OCI-LY7 (cell line): Measurements from ENCODE around the gene LRRC75A. TPM values are rescaled to one million over a fixed set of nuclear protein-coding genes. Genes with fewer than 3 reads are reported as not detected.

Experiments
- BruUV-seq: library from RNA; stranded (reverse); fragments of 400-500 nt; replicated peaks from 2 replicates; lab custom pipeline; 2021; lab: Mats Ljungman, UMichigan
- CTCF ChIA-PET: fragments of 300-600 bp; sonication (Branson Sonifier 250); formaldehyde crosslinking; loops from one replicate; lab custom pipeline; 2022; ENCODE audit warnings: antibody characterized with exemption; ENCODE audit not compliant: unreplicated experiment; lab: Charles Lee
- POLR2A ChIA-PET: fragments of 300-600 bp; sonication (Branson Sonifier 250); formaldehyde crosslinking; loops from one replicate; lab custom pipeline; 2022; ENCODE audit warnings: antibody characterized with exemption; lab: Charles Lee
- DNase-seq: peaks from one replicate; pipeline ENCODE4 v3.0.0-alpha.2; 2015; ENCODE audit warnings: low spot score
- H2AFZ ChIP-seq: fragments of 200-600 bp; sonication (generic), shearing (Covaris generic); 2 replicates; pipeline ENCODE4 v1.6.1; 2014; ENCODE audit warnings: mild to moderate bottlenecking, antibody characterized with exemption, low read length, moderate library complexity
- H3K27ac ChIP-seq: fragments of 200-600 bp; sonication (generic); 2 replicates; pipeline ENCODE4 v1.5.1; 2014; ENCODE audit warnings: mixed run types, low read depth, mild to moderate bottlenecking, moderate library complexity, low read length, inconsistent platforms; ENCODE audit not compliant: poor library complexity, severe bottlenecking
- H3K36me3 ChIP-seq: fragments of 200-600 bp; sonication (generic); 2 replicates; pipeline ENCODE4 v1.6.1; 2014; ENCODE audit warnings: mild to moderate bottlenecking, antibody characterized with exemption, low read length, moderate library complexity, mixed read lengths; ENCODE audit not compliant: insufficient read depth
- H3K4me1 ChIP-seq: fragments of 200-600 bp; sonication (generic); 2 replicates; pipeline ENCODE4 v1.5.1; 2014; ENCODE audit warnings: mild to moderate bottlenecking, low read length; ENCODE audit not compliant: insufficient read depth, poor library complexity, severe bottlenecking
- H3K4me2 ChIP-seq: fragments of 200-600 bp; sonication (generic); 2 replicates; pipeline ENCODE4 v1.6.1; 2014; ENCODE audit warnings: mild to moderate bottlenecking, low read length
- H3K4me3 ChIP-seq: fragments of 200-600 bp; sonication (generic); 2 replicates; pipeline ENCODE4 v1.5.1; 2014; ENCODE audit warnings: mild to moderate bottlenecking, low read depth, low read length; ENCODE audit not compliant: poor library complexity, severe bottlenecking
- H3K79me2 ChIP-seq: fragments of 200-600 bp; sonication (generic); 2 replicates; pipeline ENCODE4 v1.6.1; 2016; ENCODE audit warnings: low read depth, mild to moderate bottlenecking, low read length, moderate library complexity, mixed read lengths; ENCODE audit not compliant: insufficient read depth
- H3K9me2 ChIP-seq: fragments of 200-600 bp; sonication (generic); 2 replicates; pipeline ENCODE4 v1.6.1; 2016; ENCODE audit warnings: mild to moderate bottlenecking, low read length, mixed read lengths; ENCODE audit not compliant: insufficient read depth
- H3K9me3 ChIP-seq: fragments of 200-600 bp; sonication (generic); 2 replicates; pipeline ENCODE4 v1.6.1; 2014; ENCODE audit warnings: mild to moderate bottlenecking, mixed run types, low read length, mixed read lengths
- H4K20me1 ChIP-seq: fragments of 200-600 bp; sonication (generic); 2 replicates; pipeline ENCODE4 v1.6.1; 2014; ENCODE audit warnings: mild to moderate bottlenecking, antibody characterized with exemption, low read length, moderate library complexity, mixed read lengths; ENCODE audit not compliant: insufficient read depth
- CTCF ChIP-seq: fragments of 200-600 bp; sonication (generic); conservative IDR thresholded peaks from 2 replicates; pipeline ENCODE4 v1.5.1; 2014; ENCODE audit warnings: mild to moderate bottlenecking, antibody characterized with exemption, low read length, moderate library complexity, mixed read lengths
- EZH2phosphoT487 ChIP-seq: fragments of 200-600 bp; sonication (generic); IDR thresholded peaks from 2 replicates; pipeline ENCODE4 v1.6.1; 2018; ENCODE audit warnings: low read depth, borderline replicate concordance, mild to moderate bottlenecking, mixed run types, antibody characterized with exemption, low read length, moderate library complexity, mixed read lengths
- intact Hi-C: fragments of 100-400 bp; cut with micrococcal nuclease; formaldehyde crosslinking; loops from one replicate; pipeline ENCODE4 v1.10.0; 2022; ENCODE audit not compliant: unreplicated experiment
- total RNA-seq, 2 experiments: library from RNA; depleted of rRNA in 1 of 2; stranded (reverse); fragments of >200 nt in 1 of 2; shearing (Covaris generic) in 1 of 2; gene quantifications; 2 replicates each; pipeline ENCODE4 v1.2.3, GENCODE V29; 2014 to 2022

Gene LRRC75A
- total RNA-seq, 2 experiments from 2014 or later, result not detected

DNA sequence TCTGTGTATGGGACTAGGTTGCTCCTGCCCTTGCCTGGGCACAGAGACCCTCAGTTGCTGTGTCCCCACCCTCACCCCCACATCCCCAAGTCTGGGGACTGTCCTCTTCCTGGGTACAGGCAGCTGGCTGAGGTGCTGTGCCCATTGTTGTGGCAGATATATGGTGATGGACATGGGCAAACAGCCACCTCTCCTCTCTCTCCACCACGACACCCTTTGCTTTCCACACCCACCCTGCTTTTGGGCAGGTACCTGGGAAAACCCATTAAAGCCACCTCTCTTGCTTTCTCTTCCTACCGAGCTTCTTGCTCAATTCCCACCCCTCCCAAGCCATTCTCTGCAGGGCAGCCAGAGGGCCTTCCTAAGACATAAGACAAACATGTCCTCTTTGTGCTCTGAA, 54.9 kb downstream of the LRRC75A start:
- H3K79me2 ChIP-seq, result peaks cover 33% of the 10 kb centered on the region
- peaks cover 23% of the 10 kb centered on the region for H3K4me1 ChIP-seq
- H3K27ac ChIP-seq, result no peak overlapping the region
- TF ChIP-seq EZH2phosphoT487, result no peak
- CTCF ChIA-PET, result interaction anchor here (0.9 kb wide), 1 partner anchor 9 kb away, joined by 5 read pairs; no protein-coding TSS in a partner anchor
- POLR2A ChIA-PET, result interaction anchor here (1.1 kb wide), 1 partner anchor 52 kb away, joined by 3 read pairs; no protein-coding TSS in a partner anchor
- no peak overlapping the region for H3K4me2 ChIP-seq
- H3K9me3 ChIP-seq, result no peaks in the 10 kb centered on the region
- BruUV-seq, result no TSS peak
- H3K4me3 ChIP-seq, result no peak overlapping the region
- DNase-seq, result no peak
- H3K36me3 ChIP-seq, result peaks cover 32% of the 10 kb centered on the region
- peaks cover 14% of the 10 kb centered on the region; the same call in 1 of the 2 replicates for H4K20me1 ChIP-seq
- no peaks in the 10 kb centered on the region for H3K9me2 ChIP-seq
- H2AFZ ChIP-seq, result no peak overlapping the region
- intact Hi-C loops, result no loop called here

GRCh38 chr17:16435925-16436886, 55.8 kb downstream of the LRRC75A start:
- Histone ChIP-seq H3K27ac (no peak overlapping the region), H2AFZ (no peak overlapping the region)

DNA sequence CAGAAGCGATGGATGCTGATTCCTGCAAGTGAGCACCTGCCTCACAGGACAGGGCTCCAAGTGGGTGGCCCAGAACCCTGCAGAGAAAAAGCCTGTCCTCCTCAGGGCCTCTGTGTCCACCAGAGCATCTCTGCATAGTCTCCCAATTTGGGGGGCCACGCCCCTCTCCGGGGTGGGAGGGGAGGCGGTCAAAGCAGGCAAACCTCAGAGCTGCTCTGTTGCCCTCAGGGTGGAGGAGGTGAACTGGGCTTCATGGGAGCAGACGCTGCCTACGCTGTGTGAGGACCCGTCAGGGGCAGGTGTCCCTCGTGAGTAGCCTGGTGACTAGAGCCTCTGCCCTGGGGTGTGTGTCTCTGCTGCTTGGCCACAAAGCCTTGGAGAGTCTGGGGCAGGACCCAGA, 57.3 kb downstream of the LRRC75A start:
- ChIA-PET CTCF (no interaction called here), POLR2A (interaction anchor here (0.6 to 0.7 kb wide), 2 partner anchors 10 to 353 kb away, joined by 3 read pairs; no protein-coding TSS in a partner anchor)
- H3K27ac ChIP-seq, result no peak overlapping the region
- intact Hi-C loops, result no loop called here
- no peak overlapping the region for H3K4me2 ChIP-seq
- H4K20me1 ChIP-seq, result peaks cover under 1% of the 10 kb centered on the region; the same call in 1 of the 2 replicates
- H3K4me3 ChIP-seq, result no peak overlapping the region
- H2AFZ ChIP-seq, result no peak overlapping the region
- no peaks in the 10 kb centered on the region for H3K9me2 ChIP-seq
- no peak for DNase-seq
- H3K79me2 ChIP-seq, result peaks cover 9% of the 10 kb centered on the region
- BruUV-seq, result no TSS peak
- TF ChIP-seq EZH2phosphoT487 (no peak), CTCF (no peak)
- peaks cover 8% of the 10 kb centered on the region for H3K36me3 ChIP-seq
- H3K9me3 ChIP-seq, result no peaks in the 10 kb centered on the region
- H3K4me1 ChIP-seq, result peaks cover 6% of the 10 kb centered on the region

More at GRCh38 chr17:16435925-16436886, 55.8 kb downstream of the LRRC75A start:
- Histone ChIP-seq H3K9me2 (no peaks in the 10 kb centered on the region), H3K36me3 (peaks cover 23% of the 10 kb centered on the region), H3K9me3 (no peaks in the 10 kb centered on the region), H3K4me2 (no peak overlapping the region), H3K4me3 (no peak overlapping the region), H3K79me2 (peaks cover 24% of the 10 kb centered on the region), H4K20me1 (peaks cover 11% of the 10 kb centered on the region; the same call in 1 of the 2 replicates), H3K4me1 (peaks cover 14% of the 10 kb centered on the region)
- no peak for DNase-seq
- BruUV-seq, result no TSS peak
- POLR2A ChIA-PET, result interaction anchor here (0.6 to 1.1 kb wide), 2 partner anchors 50 to 51 kb away, joined by 3 read pairs; no protein-coding TSS in a partner anchor
- CTCF ChIA-PET, result interaction anchor here (0.7 to 0.9 kb wide), 2 partner anchors 8 to 18 kb away, joined by 4 to 5 read pairs; no protein-coding TSS in a partner anchor
- intact Hi-C loops, result no loop called here
- no peak for TF ChIP-seq EZH2phosphoT487
